Measurements from ENCODE around the gene INTS1.

Gene INTS1

GRCh38 chr7:1463676-1464223 is 40.4 kb downstream of the INTS1 start:
- TF ChIP-seq CTCF (IDR thresholded peaks at IDR 0.05; ENCODE audit: control insufficient read depth, insufficient read depth, low read depth, low read length, missing control alignments): no peak
- H3K4me3 ChIP-seq (ENCODE audit: control insufficient read depth, low read depth, low read length): no peak overlapping the region
- no peak for DNase-seq (ENCODE audit: low read depth)

- DNase-seq (ENCODE audit: low read depth): no peak
- TF ChIP-seq CTCF (IDR thresholded peaks at IDR 0.05; ENCODE audit: control insufficient read depth, insufficient read depth, low read depth, low read length, missing control alignments): no peak
- no peak overlapping the region for H3K4me3 ChIP-seq (ENCODE audit: control insufficient read depth, low read depth, low read length)
These were observed 42.4 kb downstream of the INTS1 start for GRCh38 chr7:1461646-1462375.

GRCh38 chr7:1460821-1461645 is 43.2 kb downstream of the INTS1 start:
- DNase-seq (ENCODE audit: low read depth): no peak
- no peak overlapping the region for H3K4me3 ChIP-seq (ENCODE audit: control insufficient read depth, low read depth, low read length)
- no peak for TF ChIP-seq CTCF (IDR thresholded peaks at IDR 0.05; ENCODE audit: control insufficient read depth, insufficient read depth, low read depth, low read length, missing control alignments)

DNA sequence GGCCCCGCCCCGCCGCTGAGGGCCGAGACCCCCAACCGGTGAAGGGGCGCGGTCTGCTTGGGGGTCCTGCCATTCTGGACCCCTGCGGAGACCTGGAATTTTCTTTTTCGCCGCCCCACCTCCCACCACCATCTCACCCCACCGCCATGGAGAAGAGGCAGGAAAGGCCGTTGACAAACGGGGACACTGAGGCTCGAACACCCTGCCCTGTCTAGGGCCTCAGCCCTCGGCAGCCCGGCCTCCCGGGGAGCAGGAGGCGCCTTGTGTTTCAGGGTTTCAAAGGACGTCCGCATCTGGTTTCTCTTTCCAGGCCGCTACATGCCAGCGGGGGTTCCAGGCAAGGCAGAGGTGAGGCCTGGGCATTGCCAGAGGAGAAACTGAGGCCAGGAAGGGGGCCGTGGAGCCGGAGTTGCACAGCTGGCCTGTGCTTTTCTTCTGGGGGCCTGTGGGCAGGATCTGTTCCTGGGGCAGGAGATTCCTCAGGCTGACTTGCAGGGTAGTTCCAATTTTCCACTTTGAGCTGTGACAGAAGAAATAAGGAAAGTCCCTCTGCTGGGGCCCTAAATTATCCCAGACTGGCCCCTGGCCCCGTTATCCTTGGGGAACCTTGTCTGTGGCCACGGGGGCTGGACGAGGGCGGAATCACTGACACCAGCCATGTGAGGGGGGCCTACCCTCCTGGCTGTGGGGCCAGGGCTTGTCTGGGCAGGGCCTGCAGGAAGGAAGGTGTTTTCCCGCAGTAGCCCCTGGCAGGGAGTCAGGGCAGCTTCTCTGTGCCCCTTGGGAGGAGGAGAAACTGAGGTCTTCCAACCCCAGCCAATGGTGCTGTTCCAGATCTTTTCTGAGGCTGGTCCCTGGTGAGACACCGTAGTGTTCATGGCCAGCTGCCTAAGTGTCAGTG is 44.0 kb downstream of the INTS1 start:
- no peak for DNase-seq (ENCODE audit: low read depth)
- H3K4me3 ChIP-seq (ENCODE audit: control insufficient read depth, low read depth, low read length): peak overlapping the region; percentile 37
- no peak for TF ChIP-seq CTCF (IDR thresholded peaks at IDR 0.05; ENCODE audit: control insufficient read depth, insufficient read depth, low read depth, low read length, missing control alignments)

DNA sequence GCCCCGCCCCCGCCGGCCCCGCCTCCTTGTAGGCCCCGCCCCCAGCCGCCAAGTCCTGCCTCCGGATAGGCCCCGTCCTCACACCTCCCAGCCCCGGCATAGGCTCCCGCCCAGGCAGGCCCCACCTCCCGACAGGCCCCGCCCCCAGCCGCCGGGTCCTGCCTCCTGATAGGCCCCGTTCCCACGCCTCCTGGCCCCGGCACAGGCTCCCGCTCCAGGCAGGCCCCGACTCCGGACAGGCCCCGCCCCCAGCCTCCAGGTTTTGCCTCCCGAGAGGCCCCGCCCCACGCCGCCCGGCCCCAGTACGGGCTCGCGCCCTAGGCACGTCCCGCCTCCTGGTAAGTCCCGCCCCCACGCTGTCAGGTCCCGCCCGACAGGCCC is 44.7 kb downstream of the INTS1 start:
- no peak for TF ChIP-seq CTCF (IDR thresholded peaks at IDR 0.05; ENCODE audit: control insufficient read depth, insufficient read depth, low read depth, low read length, missing control alignments)

More for the DNA sequence above, 44.7 kb downstream of the INTS1 start:
- peak; percentile 85 for DNase-seq (ENCODE audit: low read depth)
- H3K4me3 ChIP-seq (ENCODE audit: control insufficient read depth, low read depth, low read length): peak overlapping the region; percentile 92
